ENCODE data around the gene SPDL1.

The SPDL1 gene

GRCh38 chr5:169545762-169546161 lies 37.8 kb upstream of the SPDL1 start:
- TF ChIP-seq, protein P1, sequence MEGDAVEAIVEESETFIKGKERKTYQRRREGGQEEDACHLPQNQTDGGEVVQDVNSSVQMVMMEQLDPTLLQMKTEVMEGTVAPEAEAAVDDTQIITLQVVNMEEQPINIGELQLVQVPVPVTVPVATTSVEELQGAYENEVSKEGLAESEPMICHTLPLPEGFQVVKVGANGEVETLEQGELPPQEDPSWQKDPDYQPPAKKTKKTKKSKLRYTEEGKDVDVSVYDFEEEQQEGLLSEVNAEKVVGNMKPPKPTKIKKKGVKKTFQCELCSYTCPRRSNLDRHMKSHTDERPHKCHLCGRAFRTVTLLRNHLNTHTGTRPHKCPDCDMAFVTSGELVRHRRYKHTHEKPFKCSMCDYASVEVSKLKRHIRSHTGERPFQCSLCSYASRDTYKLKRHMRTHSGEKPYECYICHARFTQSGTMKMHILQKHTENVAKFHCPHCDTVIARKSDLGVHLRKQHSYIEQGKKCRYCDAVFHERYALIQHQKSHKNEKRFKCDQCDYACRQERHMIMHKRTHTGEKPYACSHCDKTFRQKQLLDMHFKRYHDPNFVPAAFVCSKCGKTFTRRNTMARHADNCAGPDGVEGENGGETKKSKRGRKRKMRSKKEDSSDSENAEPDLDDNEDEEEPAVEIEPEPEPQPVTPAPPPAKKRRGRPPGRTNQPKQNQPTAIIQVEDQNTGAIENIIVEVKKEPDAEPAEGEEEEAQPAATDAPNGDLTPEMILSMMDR (IDR thresholded peaks at IDR 0.05; ENCODE audit: extremely low read depth, missing control alignments) = no peak
- DNase-seq (ENCODE audit: low spot score) = peak; percentile 4

DNA sequence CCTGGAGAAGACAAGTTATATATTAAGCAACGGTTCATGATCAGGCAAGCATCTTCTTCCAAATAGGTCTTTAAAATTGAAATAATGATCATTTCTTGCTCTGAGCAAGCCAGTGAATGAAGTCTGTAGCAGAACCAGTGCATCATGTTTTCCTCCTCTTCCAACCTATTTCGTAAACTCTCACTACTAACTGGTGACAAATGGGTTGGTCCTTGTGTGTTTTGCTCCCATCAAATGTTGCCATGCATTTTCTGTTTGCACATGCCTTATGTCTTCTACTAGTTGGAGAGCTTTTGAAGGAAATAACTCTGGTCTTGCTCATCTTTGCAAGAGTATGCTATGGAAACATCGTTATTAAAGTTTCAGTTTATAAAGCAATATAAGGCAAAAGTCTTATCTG lies 37.2 kb upstream of the SPDL1 start:
- no peak for DNase-seq (ENCODE audit: low spot score)
- TF ChIP-seq, protein P1 (IDR thresholded peaks at IDR 0.05; ENCODE audit: extremely low read depth, missing control alignments) = no peak

DNA sequence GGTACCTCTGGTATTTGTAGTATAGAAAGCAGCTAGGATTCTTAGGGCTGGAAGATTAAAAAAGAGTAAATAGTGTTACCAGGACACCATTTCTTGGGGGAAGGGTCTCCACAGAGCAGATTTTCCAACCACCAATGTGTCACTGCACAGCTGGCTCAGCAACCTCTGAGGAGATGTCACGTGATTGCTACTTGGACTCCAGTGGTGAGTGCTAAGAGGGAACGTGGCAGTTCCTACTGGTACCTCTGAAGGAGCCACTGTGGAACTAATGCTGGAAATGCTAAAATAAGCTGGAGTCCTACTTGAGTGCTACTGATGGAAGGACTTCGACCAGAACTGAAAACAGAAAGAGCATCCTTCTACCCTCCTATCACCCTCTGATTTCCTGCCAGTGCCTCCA lies 36.1 kb upstream of the SPDL1 start:
- no peak for DNase-seq (ENCODE audit: low spot score)

GRCh38 chr5:169548315-169548714 lies 35.3 kb upstream of the SPDL1 start:
- TF ChIP-seq, protein P1 (IDR thresholded peaks at IDR 0.05; ENCODE audit: extremely low read depth, missing control alignments) = no peak
- DNase-seq (ENCODE audit: low spot score) = no peak

More for the DNA sequence above, 36.1 kb upstream of the SPDL1 start:
- TF ChIP-seq, protein P1 (IDR thresholded peaks at IDR 0.05; ENCODE audit: extremely low read depth, missing control alignments) = no peak

- TF ChIP-seq, protein P1 (IDR thresholded peaks at IDR 0.05; ENCODE audit: extremely low read depth, missing control alignments) = no peak
- no peak for DNase-seq (ENCODE audit: low spot score)
Observed at GRCh38 chr5:169549453-169550100, 34.0 kb upstream of the SPDL1 start.

DNA sequence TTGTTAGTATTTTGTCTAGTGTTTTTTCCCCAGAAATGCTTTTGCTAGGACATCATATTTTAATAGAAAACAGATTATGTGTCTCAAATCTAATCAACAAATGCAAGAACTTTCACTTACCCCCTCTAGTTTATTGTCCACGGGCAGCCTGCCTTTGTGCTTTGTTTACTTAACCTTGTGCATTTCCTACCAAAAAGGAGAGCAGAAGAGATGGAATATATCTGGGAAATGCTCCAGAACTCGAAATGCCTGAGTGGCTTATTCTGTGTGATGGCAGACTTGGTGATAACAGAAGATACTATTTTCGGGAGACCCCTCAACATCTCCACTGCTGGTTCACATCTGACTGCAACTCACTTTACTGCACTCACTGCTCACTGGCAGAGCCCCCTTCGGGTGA lies 33.3 kb upstream of the SPDL1 start:
- no peak for DNase-seq (ENCODE audit: low spot score)
- TF ChIP-seq, protein P1 (IDR thresholded peaks at IDR 0.05; ENCODE audit: extremely low read depth, missing control alignments) = no peak

DNA sequence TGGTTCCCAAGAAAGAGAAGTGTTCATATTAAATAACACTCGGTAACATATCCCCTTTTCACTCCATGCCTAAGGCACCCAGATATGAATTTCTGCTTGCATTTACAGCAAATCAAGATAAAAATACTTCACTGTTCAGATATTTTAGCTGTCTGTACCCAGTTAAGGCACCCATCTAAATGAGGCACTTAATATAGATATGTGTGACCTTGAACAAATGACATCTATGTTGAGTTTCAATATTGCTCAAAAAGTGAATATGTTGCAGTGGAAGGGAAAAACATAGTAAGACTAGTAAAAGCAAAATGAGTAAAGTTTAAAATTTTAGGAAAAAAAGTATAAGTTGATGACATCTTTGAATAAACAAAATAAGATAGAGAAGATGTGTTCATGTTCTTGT lies 32.4 kb upstream of the SPDL1 start:
- TF ChIP-seq, protein P1 (IDR thresholded peaks at IDR 0.05; ENCODE audit: extremely low read depth, missing control alignments) = no peak
- DNase-seq (ENCODE audit: low spot score) = no peak
